OCI-LY7 (cell line): Measurements from ENCODE around the gene FUCA2. TPM values are rescaled to one million over a fixed set of nuclear protein-coding genes. Genes with fewer than 3 reads are reported as not detected.

Experiments used
- BruUV-seq: library from RNA; stranded (reverse); fragments of 400-500 nt; replicated peaks from 2 replicates; lab custom pipeline; 2021; lab: Mats Ljungman, UMichigan
- CTCF ChIA-PET: fragments of 300-600 bp; sonication (Branson Sonifier 250); formaldehyde crosslinking; loops from one replicate; lab custom pipeline; 2022; ENCODE audit warnings: antibody characterized with exemption; ENCODE audit not compliant: unreplicated experiment; lab: Charles Lee
- POLR2A ChIA-PET: fragments of 300-600 bp; sonication (Branson Sonifier 250); formaldehyde crosslinking; loops from one replicate; lab custom pipeline; 2022; ENCODE audit warnings: antibody characterized with exemption; lab: Charles Lee
- DNase-seq: peaks from one replicate; pipeline ENCODE4 v3.0.0-alpha.2; 2015; ENCODE audit warnings: low spot score
- H2AFZ ChIP-seq: fragments of 200-600 bp; sonication (generic), shearing (Covaris generic); 2 replicates; pipeline ENCODE4 v1.6.1; 2014; ENCODE audit warnings: mild to moderate bottlenecking, antibody characterized with exemption, low read length, moderate library complexity
- H3K27ac ChIP-seq: fragments of 200-600 bp; sonication (generic); 2 replicates; pipeline ENCODE4 v1.5.1; 2014; ENCODE audit warnings: mixed run types, low read depth, mild to moderate bottlenecking, moderate library complexity, low read length, inconsistent platforms; ENCODE audit not compliant: poor library complexity, severe bottlenecking
- H3K36me3 ChIP-seq: fragments of 200-600 bp; sonication (generic); 2 replicates; pipeline ENCODE4 v1.6.1; 2014; ENCODE audit warnings: mild to moderate bottlenecking, antibody characterized with exemption, low read length, moderate library complexity, mixed read lengths; ENCODE audit not compliant: insufficient read depth
- H3K4me1 ChIP-seq: fragments of 200-600 bp; sonication (generic); 2 replicates; pipeline ENCODE4 v1.5.1; 2014; ENCODE audit warnings: mild to moderate bottlenecking, low read length; ENCODE audit not compliant: insufficient read depth, poor library complexity, severe bottlenecking
- H3K4me2 ChIP-seq: fragments of 200-600 bp; sonication (generic); 2 replicates; pipeline ENCODE4 v1.6.1; 2014; ENCODE audit warnings: mild to moderate bottlenecking, low read length
- H3K4me3 ChIP-seq: fragments of 200-600 bp; sonication (generic); 2 replicates; pipeline ENCODE4 v1.5.1; 2014; ENCODE audit warnings: mild to moderate bottlenecking, low read depth, low read length; ENCODE audit not compliant: poor library complexity, severe bottlenecking
- H3K79me2 ChIP-seq: fragments of 200-600 bp; sonication (generic); 2 replicates; pipeline ENCODE4 v1.6.1; 2016; ENCODE audit warnings: low read depth, mild to moderate bottlenecking, low read length, moderate library complexity, mixed read lengths; ENCODE audit not compliant: insufficient read depth
- H3K9me2 ChIP-seq: fragments of 200-600 bp; sonication (generic); 2 replicates; pipeline ENCODE4 v1.6.1; 2016; ENCODE audit warnings: mild to moderate bottlenecking, low read length, mixed read lengths; ENCODE audit not compliant: insufficient read depth
- H3K9me3 ChIP-seq: fragments of 200-600 bp; sonication (generic); 2 replicates; pipeline ENCODE4 v1.6.1; 2014; ENCODE audit warnings: mild to moderate bottlenecking, mixed run types, low read length, mixed read lengths
- H4K20me1 ChIP-seq: fragments of 200-600 bp; sonication (generic); 2 replicates; pipeline ENCODE4 v1.6.1; 2014; ENCODE audit warnings: mild to moderate bottlenecking, antibody characterized with exemption, low read length, moderate library complexity, mixed read lengths; ENCODE audit not compliant: insufficient read depth
- EZH2phosphoT487 ChIP-seq: fragments of 200-600 bp; sonication (generic); IDR thresholded peaks from 2 replicates; pipeline ENCODE4 v1.6.1; 2018; ENCODE audit warnings: low read depth, borderline replicate concordance, mild to moderate bottlenecking, mixed run types, antibody characterized with exemption, low read length, moderate library complexity, mixed read lengths
- intact Hi-C: fragments of 100-400 bp; cut with micrococcal nuclease; formaldehyde crosslinking; loops from one replicate; pipeline ENCODE4 v1.10.0; 2022; ENCODE audit not compliant: unreplicated experiment
- total RNA-seq, 2 experiments: library from RNA; depleted of rRNA in 1 of 2; stranded (reverse); fragments of >200 nt in 1 of 2; shearing (Covaris generic) in 1 of 2; gene quantifications; 2 replicates each; pipeline ENCODE4 v1.2.3, GENCODE V29; 2014 to 2022
- TF ChIP-seq, protein P1 (sequence below): fragments of 200-600 bp; sonication (generic); conservative IDR thresholded peaks from 2 replicates; pipeline ENCODE4 v1.5.1; 2014; ENCODE audit warnings: mild to moderate bottlenecking, antibody characterized with exemption, low read length, moderate library complexity, mixed read lengths

The FUCA2 gene
- total RNA-seq, 2 experiments from 2014 or later, result not detected

- Histone ChIP-seq H3K9me3 (no peaks in the 10 kb centered on the region), H4K20me1 (no peaks in the 10 kb centered on the region), H3K36me3 (no peaks in the 10 kb centered on the region), H3K79me2 (no peaks in the 10 kb centered on the region), H3K9me2 (no peaks in the 10 kb centered on the region), H3K4me2 (no peak overlapping the region), H2AFZ (no peak overlapping the region), H3K4me1 (peaks cover under 1% of the 10 kb centered on the region), H3K27ac (no peak overlapping the region), H3K4me3 (no peak overlapping the region)
- CTCF ChIA-PET, result no interaction called here
- BruUV-seq, result no TSS peak
- DNase-seq, result peak; percentile 22
- POLR2A ChIA-PET, result interaction anchor here (0.6 kb wide), 1 partner anchor 106 kb away, joined by 3 read pairs; no protein-coding TSS in a partner anchor
- intact Hi-C loops, result loop anchor here (10.0 kb wide), 2 partner anchors 807 to 1027 kb away; no protein-coding TSS in a partner anchor
- TF ChIP-seq, protein P1, sequence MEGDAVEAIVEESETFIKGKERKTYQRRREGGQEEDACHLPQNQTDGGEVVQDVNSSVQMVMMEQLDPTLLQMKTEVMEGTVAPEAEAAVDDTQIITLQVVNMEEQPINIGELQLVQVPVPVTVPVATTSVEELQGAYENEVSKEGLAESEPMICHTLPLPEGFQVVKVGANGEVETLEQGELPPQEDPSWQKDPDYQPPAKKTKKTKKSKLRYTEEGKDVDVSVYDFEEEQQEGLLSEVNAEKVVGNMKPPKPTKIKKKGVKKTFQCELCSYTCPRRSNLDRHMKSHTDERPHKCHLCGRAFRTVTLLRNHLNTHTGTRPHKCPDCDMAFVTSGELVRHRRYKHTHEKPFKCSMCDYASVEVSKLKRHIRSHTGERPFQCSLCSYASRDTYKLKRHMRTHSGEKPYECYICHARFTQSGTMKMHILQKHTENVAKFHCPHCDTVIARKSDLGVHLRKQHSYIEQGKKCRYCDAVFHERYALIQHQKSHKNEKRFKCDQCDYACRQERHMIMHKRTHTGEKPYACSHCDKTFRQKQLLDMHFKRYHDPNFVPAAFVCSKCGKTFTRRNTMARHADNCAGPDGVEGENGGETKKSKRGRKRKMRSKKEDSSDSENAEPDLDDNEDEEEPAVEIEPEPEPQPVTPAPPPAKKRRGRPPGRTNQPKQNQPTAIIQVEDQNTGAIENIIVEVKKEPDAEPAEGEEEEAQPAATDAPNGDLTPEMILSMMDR, result peak; percentile 69
- TF ChIP-seq EZH2phosphoT487, result no peak
These were observed 9.7 kb downstream of the FUCA2 start for GRCh38 chr6:143501851-143502250.

- Histone ChIP-seq H3K4me3 (no peak overlapping the region), H3K9me2 (no peaks in the 10 kb centered on the region), H3K27ac (no peak overlapping the region), H3K4me2 (no peak overlapping the region), H2AFZ (no peak overlapping the region), H3K9me3 (no peaks in the 10 kb centered on the region), H3K79me2 (no peaks in the 10 kb centered on the region), H3K36me3 (no peaks in the 10 kb centered on the region), H3K4me1 (no peaks in the 10 kb centered on the region), H4K20me1 (no peaks in the 10 kb centered on the region)
- BruUV-seq, result no TSS peak
- ChIA-PET CTCF (no interaction called here), POLR2A (interaction anchor here (0.8 kb wide), 1 partner anchor 49 kb away, joined by 5 read pairs; no protein-coding TSS in a partner anchor)
- TF ChIP-seq, protein P1, result no peak
- no peak for TF ChIP-seq EZH2phosphoT487
- DNase-seq, result no peak
- intact Hi-C loops, result no loop called here
These were observed 13.1 kb downstream of the FUCA2 start for GRCh38 chr6:143498428-143498827.

DNA sequence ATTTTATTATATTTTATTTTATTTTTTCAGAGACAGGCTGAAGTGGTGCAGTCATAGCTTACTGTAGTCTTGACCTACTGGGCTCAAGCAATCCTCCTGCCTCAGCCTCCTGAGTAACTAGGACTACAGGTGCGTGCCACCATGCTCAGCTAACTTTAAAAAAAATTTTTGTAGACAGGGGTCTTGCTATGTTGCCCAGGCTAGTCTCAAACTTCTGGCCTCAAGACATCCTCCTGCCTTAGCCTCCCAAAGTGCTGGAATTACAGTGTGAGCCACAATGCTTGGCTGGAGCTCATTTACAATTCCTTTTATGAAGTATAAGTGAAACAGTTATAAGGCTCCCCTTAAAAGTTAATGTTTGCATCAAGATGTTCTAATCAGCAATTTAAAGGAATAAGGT, 14.5 kb downstream of the FUCA2 start:
- H3K27ac ChIP-seq, result no peak overlapping the region
- H3K36me3 ChIP-seq, result no peaks in the 10 kb centered on the region
- ChIA-PET CTCF (no interaction called here), POLR2A (interaction anchor here (0.9 to 1.4 kb wide), 2 partner anchors 9 to 10 kb away, joined by 4 to 11 read pairs; no protein-coding TSS in a partner anchor)
- DNase-seq, result no peak
- intact Hi-C loops, result no loop called here
- no peaks in the 10 kb centered on the region for H4K20me1 ChIP-seq
- TF ChIP-seq, protein P1, result no peak
- TF ChIP-seq EZH2phosphoT487, result no peak
- H3K4me1 ChIP-seq, result no peaks in the 10 kb centered on the region
- no peaks in the 10 kb centered on the region for H3K79me2 ChIP-seq
- no peak overlapping the region for H3K4me3 ChIP-seq
- no peak overlapping the region for H2AFZ ChIP-seq
- H3K9me3 ChIP-seq, result no peaks in the 10 kb centered on the region
- H3K4me2 ChIP-seq, result no peak overlapping the region
- H3K9me2 ChIP-seq, result no peaks in the 10 kb centered on the region
- no TSS peak for BruUV-seq
